Keratinocyte (primary cell): ENCODE results near the gene RBMS3. TPM values are rescaled to one million over a fixed set of nuclear protein-coding genes. Genes with fewer than 3 reads are reported as not detected.
A peak's percentile ranks its signal among the peaks of the same experiment; 100 is the strongest.

Experiments used
- DNase-seq: peaks from one replicate; pipeline ENCODE4 v3.0.0-alpha.2; 2011; ENCODE audit warnings: low read depth, missing footprints, low spot score
- FAIRE-seq: peaks from 2 replicates; lab custom pipeline; 2011; peaks lifted over from hg19 to GRCh38; lab: Jason Lieb, UNC
- H2AFZ ChIP-seq: 2 replicates; pipeline ENCODE4 v1.6.0; 2012; ENCODE audit warnings: low read length, control low read depth, inconsistent platforms; ENCODE audit not compliant: control insufficient read depth
- H3K27ac ChIP-seq: 2 replicates; pipeline ENCODE4 v1.5.1; 2011; ENCODE audit warnings: low read length; ENCODE audit not compliant: control insufficient read depth, insufficient read depth
- H3K27me3 ChIP-seq: 3 replicates; pipeline ENCODE4 v1.6.0; 2011; ENCODE audit warnings: low read length; ENCODE audit not compliant: control insufficient read depth, insufficient read depth; ENCODE audit errors: extremely low read depth
- H3K36me3 ChIP-seq, 2 experiments: 2 replicates in 1 of 2; 3 replicates in 1 of 2; pipeline ENCODE4 v1.5.1; 2011; ENCODE audit warnings: low read length in 2 of 2, mild to moderate bottlenecking in 1 of 2; ENCODE audit not compliant: control insufficient read depth in 2 of 2, insufficient read depth in 2 of 2; ENCODE audit errors: extremely low read depth in 1 of 2
- H3K4me1 ChIP-seq: 3 replicates; pipeline ENCODE4 v1.5.1; 2011; ENCODE audit warnings: low read length; ENCODE audit not compliant: control insufficient read depth, insufficient read depth; ENCODE audit errors: extremely low read depth
- H3K4me2 ChIP-seq: 3 replicates; pipeline ENCODE4 v1.6.0; 2011; ENCODE audit warnings: low read depth, low read length; ENCODE audit not compliant: control insufficient read depth, insufficient read depth; ENCODE audit errors: extremely low read depth
- H3K4me3 ChIP-seq, 3 experiments: fragments of 200-600 bp in 1 of 3; sonication (generic) in 1 of 3; 2 replicates in 2 of 3; 3 replicates in 1 of 3; pipeline ENCODE4 v1.5.1; 2011 to 2016; ENCODE audit warnings: low read length in 3 of 3, mild to moderate bottlenecking in 3 of 3, control low read depth in 2 of 3, inconsistent platforms in 1 of 3, low read depth in 1 of 3, mixed read lengths in 1 of 3, mixed run types in 1 of 3, moderate library complexity in 1 of 3; ENCODE audit not compliant: control insufficient read depth in 2 of 3, insufficient read depth in 2 of 3; ENCODE audit errors: extremely low read depth in 1 of 3
- H3K79me2 ChIP-seq: 2 replicates; pipeline ENCODE4 v1.6.0; 2012; ENCODE audit warnings: low read length; ENCODE audit not compliant: control insufficient read depth, insufficient read depth
- H3K9ac ChIP-seq: 3 replicates; pipeline ENCODE4 v1.6.0; 2011; ENCODE audit warnings: low read length; ENCODE audit not compliant: control insufficient read depth, insufficient read depth; ENCODE audit errors: extremely low read depth
- H3K9me1 ChIP-seq: 3 replicates; pipeline ENCODE4 v1.6.0; 2011; ENCODE audit warnings: low read length; ENCODE audit not compliant: control insufficient read depth, insufficient read depth; ENCODE audit errors: extremely low read depth
- H3K9me3 ChIP-seq: 2 replicates; pipeline ENCODE4 v1.5.1; 2012; ENCODE audit warnings: low read depth, low read length; ENCODE audit not compliant: control insufficient read depth
- H4K20me1 ChIP-seq: 3 replicates; pipeline ENCODE4 v1.6.0; 2011; ENCODE audit warnings: low read length; ENCODE audit not compliant: control insufficient read depth, insufficient read depth; ENCODE audit errors: extremely low read depth
- EZH2 ChIP-seq: IDR thresholded peaks from one replicate; pipeline ENCODE4 v1.6.1; 2012; ENCODE audit warnings: inconsistent platforms, mild to moderate bottlenecking, low read length, moderate library complexity
- dilution Hi-C: fragments of 300-500 bp; cut with MboI; formaldehyde crosslinking; loops from one replicate; pipeline ENCODE4 v1.7.0; 2020; ENCODE audit warnings: low sequenced_read_pairs; ENCODE audit not compliant: extremely low pct_ligation_motif_present
- polyA plus RNA-seq, 5 experiments: library from polyadenylated mRNA; depleted of rRNA in 3 of 5; stranded (reverse) in 3 of 5; stranded (forward) in 1 of 5; unstranded in 1 of 5; fragments of >200 nt; gene quantifications; 1 replicate in 1 of 5; 2 replicates in 3 of 5; 3 replicates in 1 of 5; pipeline versions ENCODE4 v1.2.1 to v1.2.3, GENCODE V29; 2011 to 2012; ENCODE audit warnings: missing spikeins in 2 of 5, low read depth in 1 of 5, low replicate concordance in 1 of 5
- TF ChIP-seq, protein P1 (sequence below), 3 experiments: IDR thresholded peaks in 1 of 3; conservative IDR thresholded peaks in 1 of 3; optimal IDR thresholded peaks in 1 of 3; 2 replicates in 2 of 3; 3 replicates in 1 of 3; pipeline versions ENCODE3 to v1.5.1; 2011; ENCODE audit warnings: low read length in 3 of 3, mild to moderate bottlenecking in 3 of 3, moderate library complexity in 2 of 3, control low read depth in 1 of 3, inconsistent platforms in 1 of 3; ENCODE audit not compliant: insufficient read depth in 2 of 3; ENCODE audit errors: extremely low read depth in 1 of 3

RBMS3 gene
- polyA plus RNA-seq, 1 donor (not counting 4 experiments of a cell fraction or from before 2014, with no cell fraction given) = 2.3 TPM

DNA sequence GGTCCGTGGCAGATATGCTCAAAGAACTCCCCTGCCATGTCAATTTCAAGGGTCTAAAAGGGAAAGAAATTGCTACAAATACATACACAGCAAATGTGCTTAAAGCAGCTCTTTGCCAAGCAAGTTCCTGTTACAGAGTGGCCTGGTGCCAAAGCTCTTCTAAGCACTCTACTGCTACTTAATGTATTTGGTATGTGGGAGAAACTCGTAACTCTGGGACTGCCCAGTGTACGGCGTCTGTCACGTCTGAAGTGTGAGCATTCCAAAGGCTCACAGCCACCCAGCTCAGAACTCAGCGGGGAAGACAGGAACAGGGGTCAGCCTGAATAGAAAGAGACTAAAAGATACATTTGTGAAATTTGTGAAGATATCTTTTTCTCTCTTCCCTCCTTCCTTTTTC lies 54.6 kb downstream of the RBMS3 start:
- Histone ChIP-seq H3K9me1 (no peaks in the 10 kb centered on the region), H3K9me3 (no peaks in the 10 kb centered on the region), H2AFZ (peak overlapping the region; percentile 93), H3K9ac (peak overlapping the region; percentile 74), H3K27ac (peak overlapping the region; percentile 84), H3K4me3 (peak overlapping the region; percentile 1 to 50 (median 37)), H4K20me1 (no peaks in the 10 kb centered on the region), H3K36me3 (no peaks in the 10 kb centered on the region), H3K4me1 (peaks cover 51% of the 10 kb centered on the region), H3K79me2 (no peaks in the 10 kb centered on the region), H3K4me2 (peak overlapping the region; percentile 92), H3K27me3 (no peaks in the 10 kb centered on the region)
- DNase-seq (no peak), FAIRE-seq (peak; percentile 98)
- TF ChIP-seq EZH2 = no peak
- TF ChIP-seq, protein P1, sequence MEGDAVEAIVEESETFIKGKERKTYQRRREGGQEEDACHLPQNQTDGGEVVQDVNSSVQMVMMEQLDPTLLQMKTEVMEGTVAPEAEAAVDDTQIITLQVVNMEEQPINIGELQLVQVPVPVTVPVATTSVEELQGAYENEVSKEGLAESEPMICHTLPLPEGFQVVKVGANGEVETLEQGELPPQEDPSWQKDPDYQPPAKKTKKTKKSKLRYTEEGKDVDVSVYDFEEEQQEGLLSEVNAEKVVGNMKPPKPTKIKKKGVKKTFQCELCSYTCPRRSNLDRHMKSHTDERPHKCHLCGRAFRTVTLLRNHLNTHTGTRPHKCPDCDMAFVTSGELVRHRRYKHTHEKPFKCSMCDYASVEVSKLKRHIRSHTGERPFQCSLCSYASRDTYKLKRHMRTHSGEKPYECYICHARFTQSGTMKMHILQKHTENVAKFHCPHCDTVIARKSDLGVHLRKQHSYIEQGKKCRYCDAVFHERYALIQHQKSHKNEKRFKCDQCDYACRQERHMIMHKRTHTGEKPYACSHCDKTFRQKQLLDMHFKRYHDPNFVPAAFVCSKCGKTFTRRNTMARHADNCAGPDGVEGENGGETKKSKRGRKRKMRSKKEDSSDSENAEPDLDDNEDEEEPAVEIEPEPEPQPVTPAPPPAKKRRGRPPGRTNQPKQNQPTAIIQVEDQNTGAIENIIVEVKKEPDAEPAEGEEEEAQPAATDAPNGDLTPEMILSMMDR (optimal IDR thresholded peaks at IDR 0.05 in 1 of 3, IDR thresholded peaks at IDR 0.05 in 1 of 3, conservative IDR thresholded peaks at IDR 0.05 in 1 of 3; ENCODE audit: extremely low read depth in 1 of 3, insufficient read depth in 2 of 3, low read length in 3 of 3) = no peak
- dilution Hi-C loops = no loop called here

GRCh38 chr3:29335943-29336342 lies 55.1 kb downstream of the RBMS3 start:
- peak overlapping the region; percentile 84 for H3K27ac ChIP-seq
- H3K4me2 ChIP-seq = peak overlapping the region; percentile 92
- H3K4me1 ChIP-seq = peaks cover 46% of the 10 kb centered on the region
- H3K36me3 ChIP-seq = no peaks in the 10 kb centered on the region
- H3K9me1 ChIP-seq = no peaks in the 10 kb centered on the region
- no peaks in the 10 kb centered on the region for H3K27me3 ChIP-seq
- H2AFZ ChIP-seq = peak overlapping the region; percentile 93
- peak overlapping the region; percentile 74 for H3K9ac ChIP-seq
- no peaks in the 10 kb centered on the region for H3K79me2 ChIP-seq
- H3K9me3 ChIP-seq = no peaks in the 10 kb centered on the region
- dilution Hi-C loops = no loop called here
- DNase-seq (no peak), FAIRE-seq (no peak)
- no peak for TF ChIP-seq EZH2
- TF ChIP-seq, protein P1 (optimal IDR thresholded peaks at IDR 0.05 in 1 of 3, IDR thresholded peaks at IDR 0.05 in 1 of 3, conservative IDR thresholded peaks at IDR 0.05 in 1 of 3; ENCODE audit: extremely low read depth in 1 of 3, insufficient read depth in 2 of 3, low read length in 3 of 3) = no peak
- no peaks in the 10 kb centered on the region for H4K20me1 ChIP-seq
- peak overlapping the region in 2 of 3 experiments; percentile 37 to 50 for H3K4me3 ChIP-seq
